HT1080 (cell line): ENCODE data around the gene ARL14EP. TPM values are rescaled to one million over a fixed set of nuclear protein-coding genes. Genes with fewer than 3 reads are reported as not detected.
A peak's percentile ranks its signal among the peaks of the same experiment; 100 is the strongest.

Experiments used
- DNase-seq: peaks from one replicate; pipeline ENCODE4 v3.0.0-alpha.2; 2015; ENCODE audit warnings: low read depth
- total RNA-seq: library from RNA; depleted of rRNA; stranded (reverse); fragments of >200 nt; shearing (Covaris generic); gene quantifications from 2 replicates; pipeline ENCODE4 v1.2.3, GENCODE V29; 2014

ARL14EP gene
- total RNA-seq, 1 experiment from 2014 or later, result 22.8 TPM

DNA sequence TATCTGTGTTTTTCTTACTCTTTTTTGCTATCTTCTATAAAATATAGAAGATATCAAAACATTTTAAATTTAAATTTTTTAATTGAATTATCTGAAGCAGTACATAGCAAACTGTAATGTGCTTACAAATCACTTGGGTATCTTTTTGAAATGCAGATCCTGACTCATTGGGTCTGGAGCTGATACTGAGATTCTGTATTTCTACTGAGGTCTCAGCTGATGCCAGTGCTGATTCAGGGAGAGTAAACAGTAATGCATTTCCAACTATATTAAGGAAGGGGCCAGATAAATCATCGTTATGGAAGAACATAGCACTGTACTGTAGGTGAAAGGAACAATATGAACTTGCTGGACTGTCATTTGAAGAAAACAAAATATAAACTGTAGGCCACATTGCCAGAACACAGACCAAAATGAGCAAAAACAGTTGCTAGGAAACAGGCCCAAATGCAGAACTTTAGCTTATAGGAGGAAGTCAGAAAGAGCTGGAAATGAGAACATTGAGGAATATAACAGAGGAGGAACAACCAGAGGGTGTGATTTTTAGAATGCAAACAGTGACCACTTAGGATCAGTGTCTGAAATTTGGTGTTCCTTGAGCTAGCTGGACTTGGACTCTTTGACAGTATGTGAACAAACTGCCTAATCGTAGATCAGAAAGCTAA, 3.3 kb downstream of the ARL14EP start:
- no peak for DNase-seq

DNA sequence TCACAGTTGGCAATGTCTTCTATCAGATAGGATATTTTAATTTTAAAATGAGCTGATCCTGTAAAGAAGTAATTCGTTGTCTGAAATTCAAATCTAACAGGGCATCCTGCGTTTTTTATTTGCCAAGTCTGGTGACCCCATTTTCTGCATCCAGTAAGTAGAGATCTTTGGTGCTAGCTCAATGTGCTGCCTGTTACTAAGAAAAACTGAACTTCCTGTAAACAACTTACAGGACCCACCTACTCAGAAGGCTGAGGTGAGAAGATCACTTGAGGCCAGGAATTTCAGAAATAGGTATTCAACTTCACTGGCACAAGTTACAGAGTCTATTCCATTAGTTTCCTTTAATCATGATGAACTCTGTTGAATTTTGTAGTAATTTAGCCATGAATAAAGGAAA, 4.0 kb downstream of the ARL14EP start:
- no peak for DNase-seq

DNA sequence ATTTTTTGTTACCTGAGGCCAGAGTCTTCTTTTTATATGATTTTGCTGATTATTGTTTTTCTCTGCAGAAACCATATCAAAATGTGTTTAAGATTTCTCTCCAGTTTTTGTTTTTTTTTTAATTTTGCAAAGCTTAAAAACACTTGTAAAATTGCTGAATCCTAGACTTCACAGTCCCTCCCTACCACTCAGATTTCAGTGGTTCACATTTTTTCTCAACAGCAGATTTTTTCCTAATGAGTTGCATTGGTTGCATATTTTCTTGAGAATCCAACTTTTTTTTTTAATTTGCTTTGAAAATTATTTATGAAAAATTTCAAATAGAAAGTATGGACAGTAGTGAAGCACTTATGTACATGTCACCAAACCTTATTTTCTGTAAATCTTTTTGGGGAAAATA, 5.8 kb downstream of the ARL14EP start:
- DNase-seq, result no peak

DNA sequence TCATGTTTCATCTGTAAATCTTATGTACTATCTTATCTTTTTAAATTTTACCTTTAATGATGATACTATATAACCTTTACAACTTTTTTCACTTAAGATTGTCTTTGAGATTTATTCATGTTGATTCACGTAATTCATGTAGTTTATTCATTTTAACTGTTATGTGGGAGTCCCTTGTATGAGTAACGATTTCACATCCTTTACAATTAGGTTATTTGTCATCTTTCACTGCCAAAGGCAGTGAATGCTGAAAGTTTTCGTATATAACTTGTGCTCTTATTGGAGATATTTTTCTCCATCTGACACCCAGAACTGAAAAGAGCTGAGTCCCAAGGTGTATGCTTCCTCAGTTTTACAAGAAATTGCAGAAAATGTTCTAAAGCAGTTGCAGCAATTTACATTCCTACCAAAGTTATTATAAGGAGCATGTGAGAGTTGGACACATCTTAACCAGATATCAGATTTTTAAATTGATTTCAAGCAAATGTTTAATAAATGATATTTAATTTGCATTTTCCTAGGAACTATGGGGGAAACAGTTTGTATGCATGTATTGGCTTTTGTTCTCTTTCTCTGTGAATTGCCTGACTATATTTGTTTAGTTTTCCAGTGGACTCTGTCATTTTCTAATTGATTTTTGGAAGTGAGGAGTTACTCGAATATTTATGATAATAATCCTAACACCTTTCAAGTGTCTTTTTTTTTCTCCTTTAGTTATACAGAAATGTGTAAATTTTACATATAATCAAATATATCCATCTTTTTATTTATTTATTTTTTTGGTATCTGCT, 6.4 kb downstream of the ARL14EP start:
- no peak for DNase-seq

DNA sequence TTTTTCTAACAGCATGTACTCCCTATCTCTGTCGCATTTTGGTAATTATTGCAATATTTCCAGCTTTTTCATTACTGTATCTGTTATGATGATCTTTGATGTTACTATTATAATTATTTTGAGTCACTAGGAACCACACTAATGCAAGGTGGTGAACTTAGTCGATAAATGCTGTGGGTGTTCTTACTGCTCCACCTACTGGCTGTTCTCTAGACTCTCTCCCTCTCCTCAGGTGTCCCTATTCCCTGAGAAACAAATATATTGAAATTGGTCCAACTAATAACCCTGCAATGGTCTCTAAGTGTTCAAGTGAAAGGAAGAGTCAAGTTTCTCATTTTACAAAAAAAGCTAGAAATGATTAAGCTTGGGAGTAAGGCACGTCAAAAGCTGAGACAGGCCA, 10.5 kb downstream of the ARL14EP start:
- peak; percentile 15 for DNase-seq

DNA sequence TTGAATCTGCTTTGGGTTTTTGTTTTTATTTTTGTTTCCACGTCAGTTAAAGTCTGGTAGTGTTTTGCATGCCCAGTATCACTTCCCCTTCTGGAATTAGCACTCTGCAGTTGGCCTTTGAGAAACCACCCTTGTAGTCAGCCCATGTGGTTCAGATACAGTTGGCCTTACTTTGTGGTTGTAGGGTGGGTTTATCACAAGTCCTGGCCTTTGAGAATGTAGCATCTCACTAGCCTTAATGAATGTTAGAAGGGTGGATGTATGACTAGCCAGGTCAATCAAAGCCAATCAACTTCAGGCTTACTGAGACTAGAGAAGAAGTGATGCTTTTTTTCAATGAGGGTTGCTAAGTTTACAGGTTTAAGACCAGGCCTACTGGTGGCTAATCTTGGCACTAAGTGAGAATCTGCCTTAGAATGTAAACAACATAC, 19.8 kb downstream of the ARL14EP start:
- DNase-seq, result no peak

DNA sequence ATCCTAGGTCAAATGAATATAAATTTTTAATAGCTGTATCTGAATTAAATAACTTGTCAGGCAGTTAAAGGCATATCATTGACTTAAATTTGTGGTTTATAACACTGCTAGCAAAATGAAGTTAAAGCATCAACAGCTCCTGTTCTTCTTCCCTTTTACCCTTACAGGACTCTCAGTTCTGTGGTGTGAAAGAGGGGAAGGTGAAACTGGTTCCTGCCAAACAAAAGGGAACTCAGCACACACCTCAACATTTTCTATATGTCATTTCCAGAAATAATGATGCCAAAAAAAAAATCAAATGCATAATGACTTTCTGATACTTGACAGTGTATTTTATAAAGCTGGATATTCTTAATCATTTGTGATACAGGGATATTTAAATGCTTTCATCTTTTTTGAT, 21.2 kb downstream of the ARL14EP start:
- no peak for DNase-seq

DNA sequence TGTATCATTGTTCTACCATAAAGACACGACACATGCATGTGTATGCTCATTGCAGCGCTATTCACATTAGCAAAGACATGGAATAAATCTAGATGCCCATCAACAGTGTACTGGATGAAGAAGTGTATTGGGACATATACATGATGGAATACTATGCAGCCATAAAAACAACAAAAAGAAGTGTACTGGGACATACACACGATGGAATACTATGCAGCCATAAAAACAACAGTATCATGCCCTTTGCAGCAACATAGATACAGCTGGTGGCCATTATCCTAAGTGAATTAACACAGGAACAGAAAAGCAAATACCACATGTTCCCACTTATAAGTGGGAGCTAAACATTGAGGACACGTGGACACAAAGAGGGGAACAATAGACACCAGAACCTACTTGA, 22.7 kb downstream of the ARL14EP start:
- no peak for DNase-seq

DNA sequence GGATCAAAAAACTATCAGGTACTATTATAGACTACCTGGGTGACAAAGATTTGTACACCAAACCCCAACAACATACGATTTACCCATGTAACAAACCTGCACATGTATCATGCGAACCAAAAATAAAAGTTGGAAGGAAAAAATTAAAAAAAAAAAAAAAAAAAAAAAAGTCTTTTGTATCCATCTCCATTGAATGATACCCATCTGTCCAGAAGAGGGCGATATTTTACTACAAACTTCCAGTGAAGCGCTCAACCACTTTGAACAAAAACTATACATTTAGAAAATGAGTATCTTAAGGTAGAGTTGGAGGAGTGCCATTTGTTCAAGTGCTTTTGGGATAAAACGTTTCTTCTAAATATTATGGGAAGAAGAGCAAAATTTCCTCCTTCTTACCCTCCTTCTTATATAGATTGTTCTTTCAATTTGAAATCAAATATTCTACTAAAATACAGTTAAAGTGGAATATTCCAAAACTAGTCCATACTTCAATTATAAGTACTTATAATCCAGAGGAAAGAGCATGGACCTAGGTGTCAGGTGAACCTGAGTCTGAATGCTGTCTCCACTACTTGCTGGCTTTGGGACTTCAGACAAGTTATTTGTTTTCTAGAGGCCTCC, 23.3 kb downstream of the ARL14EP start:
- peak; percentile 34 for DNase-seq

DNA sequence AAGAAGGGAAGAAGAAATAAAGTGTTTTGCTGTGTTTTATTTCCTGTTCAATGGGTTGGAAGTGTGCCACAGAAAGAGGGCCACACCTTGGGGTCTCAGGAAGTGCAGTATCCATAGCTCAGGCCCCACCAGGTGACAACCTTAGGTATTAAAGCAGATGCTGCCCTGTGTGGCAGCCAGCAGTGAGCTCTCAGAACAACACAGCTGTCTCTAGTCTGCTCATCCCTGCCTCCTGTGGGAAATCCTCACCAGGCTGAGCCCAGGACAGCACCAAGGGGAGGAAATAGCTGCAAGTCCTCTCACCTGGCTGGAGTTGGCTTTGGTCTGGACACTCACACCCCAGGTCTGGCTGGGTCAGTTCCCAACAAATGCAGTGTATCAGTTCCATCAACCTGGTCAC, 25.1 kb downstream of the ARL14EP start:
- DNase-seq, result no peak

DNA sequence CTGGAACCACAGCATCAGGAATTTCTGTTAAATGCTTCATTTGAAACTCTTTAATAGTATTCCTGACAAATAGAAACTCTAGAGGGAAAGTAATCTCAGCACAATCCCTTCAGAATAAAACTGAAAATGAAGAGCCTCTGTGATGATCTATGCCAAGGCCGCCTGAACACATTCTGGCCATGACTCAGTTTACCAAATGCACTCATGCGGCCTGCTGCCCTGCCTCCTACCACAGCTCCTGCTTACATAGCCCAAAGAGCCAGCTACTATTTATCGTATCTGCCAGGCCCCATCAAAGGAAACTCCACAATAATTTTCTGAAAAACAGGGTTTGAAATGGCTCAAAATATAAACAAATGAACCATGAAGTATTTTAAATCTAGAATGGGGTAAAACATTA, 27.0 kb downstream of the ARL14EP start:
- DNase-seq, result no peak

DNA sequence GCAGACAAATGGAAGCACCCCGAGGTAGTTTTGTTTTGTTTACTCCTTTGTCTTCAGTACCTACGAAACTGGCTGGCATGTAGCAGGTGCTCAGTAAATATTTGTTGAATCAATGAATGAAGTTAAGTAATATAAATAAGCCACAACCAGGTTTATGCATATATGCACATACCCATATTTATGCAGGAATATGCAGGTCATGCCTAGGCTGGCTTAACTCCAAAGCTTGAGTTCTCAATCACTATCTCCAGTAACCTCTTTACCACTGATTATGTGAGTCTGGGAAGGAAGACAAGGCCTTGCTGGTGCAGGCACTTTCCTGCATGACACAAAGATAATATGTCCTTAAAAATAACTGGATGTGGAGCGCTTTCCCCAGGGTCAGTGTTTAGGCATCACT, 27.5 kb downstream of the ARL14EP start:
- DNase-seq, result no peak

DNA sequence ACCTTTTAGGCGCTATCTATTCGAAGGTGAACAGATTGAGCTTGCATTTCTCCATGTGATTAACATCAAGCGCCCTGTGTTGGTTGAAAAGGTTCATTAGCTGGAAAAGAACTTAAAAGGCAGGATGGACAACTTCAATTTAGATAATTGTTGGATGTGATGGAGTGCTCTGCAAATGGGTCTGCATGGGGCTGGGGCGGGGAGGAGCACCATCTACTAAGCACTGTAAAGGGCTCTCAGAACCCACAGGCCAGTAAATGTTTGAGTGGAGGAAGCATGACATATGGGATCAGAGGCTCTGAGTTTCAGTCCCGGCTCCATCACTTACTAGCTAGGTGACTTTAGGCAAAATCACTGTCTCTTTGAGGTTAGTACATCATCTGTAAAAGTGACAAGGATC, 28.2 kb downstream of the ARL14EP start:
- DNase-seq, result no peak

DNA sequence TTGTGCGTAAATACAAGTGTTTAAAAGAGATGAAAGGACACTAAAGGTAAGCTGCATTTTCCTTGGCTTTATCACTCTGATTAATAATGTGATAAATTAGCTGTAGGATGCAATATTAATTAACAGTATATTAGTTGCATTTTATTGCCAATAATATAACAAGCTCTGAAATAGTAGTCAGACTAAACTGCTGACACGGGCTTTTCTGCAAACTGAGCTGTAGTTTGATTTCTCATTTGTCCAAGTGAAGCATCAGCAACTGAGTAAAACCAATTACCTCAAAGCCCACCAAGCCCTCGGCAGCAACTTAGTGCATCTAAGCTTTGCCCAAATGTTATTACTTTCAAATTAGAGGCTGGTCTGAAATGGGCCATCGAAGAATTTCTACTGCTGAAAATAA, 33.5 kb downstream of the ARL14EP start:
- DNase-seq, result no peak

DNA sequence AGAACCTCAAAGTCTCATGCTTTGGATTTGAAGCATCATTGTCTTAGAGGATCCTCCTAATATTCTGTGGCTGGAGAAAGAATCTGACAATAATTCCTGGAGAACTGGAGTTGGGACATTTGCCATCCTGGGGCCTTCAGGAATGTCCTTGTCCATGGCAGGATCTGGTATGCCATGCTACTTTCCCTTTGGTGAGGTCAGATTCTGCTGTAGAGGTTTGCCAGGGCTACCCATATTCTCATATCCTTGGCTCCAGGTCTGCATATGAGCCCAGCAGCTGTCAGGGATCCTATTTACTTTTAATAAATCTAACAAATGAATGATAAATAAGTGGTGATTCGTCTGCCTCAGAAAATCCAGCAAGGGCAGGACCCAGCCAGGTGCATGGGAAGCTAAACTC, 35.0 kb downstream of the ARL14EP start:
- DNase-seq, result no peak

DNA sequence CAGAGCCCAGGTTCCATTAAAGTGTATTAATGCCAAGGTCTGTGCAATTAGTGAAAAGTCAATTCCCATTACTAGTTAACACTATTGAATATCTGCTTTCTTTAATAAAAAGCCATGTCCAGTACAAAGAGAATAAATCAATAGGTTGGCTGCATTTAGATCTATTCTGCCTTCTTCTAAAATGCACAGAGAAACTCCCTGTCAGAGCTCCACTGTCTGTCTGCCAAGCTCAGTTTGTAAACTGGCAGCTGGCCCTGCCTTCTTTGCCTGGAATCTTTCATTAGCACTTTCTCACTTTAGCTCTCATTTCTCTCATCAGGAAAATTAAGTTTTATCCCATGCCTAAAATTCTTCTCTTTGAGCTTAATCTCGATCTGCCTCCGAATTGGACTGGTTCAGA, 35.6 kb downstream of the ARL14EP start:
- no peak for DNase-seq

DNA sequence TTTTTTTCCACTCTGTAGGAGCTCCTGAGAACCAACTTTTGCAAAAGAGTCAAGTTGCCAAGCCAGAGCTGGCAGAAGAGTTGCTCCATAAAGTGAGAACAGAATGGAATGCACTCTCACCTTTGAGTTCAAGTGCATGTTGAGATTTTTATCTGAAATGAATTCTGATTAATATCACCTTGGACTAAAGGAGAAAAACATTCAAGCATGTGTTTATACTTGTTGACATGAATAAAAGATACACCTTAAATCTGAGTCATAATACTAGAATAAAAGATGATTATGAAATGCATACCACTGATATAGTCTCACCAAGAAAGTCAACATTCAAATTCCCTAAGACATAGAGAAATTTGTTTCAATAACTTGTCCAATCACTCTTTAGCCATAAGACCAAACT, 37.8 kb downstream of the ARL14EP start:
- DNase-seq, result no peak

DNA sequence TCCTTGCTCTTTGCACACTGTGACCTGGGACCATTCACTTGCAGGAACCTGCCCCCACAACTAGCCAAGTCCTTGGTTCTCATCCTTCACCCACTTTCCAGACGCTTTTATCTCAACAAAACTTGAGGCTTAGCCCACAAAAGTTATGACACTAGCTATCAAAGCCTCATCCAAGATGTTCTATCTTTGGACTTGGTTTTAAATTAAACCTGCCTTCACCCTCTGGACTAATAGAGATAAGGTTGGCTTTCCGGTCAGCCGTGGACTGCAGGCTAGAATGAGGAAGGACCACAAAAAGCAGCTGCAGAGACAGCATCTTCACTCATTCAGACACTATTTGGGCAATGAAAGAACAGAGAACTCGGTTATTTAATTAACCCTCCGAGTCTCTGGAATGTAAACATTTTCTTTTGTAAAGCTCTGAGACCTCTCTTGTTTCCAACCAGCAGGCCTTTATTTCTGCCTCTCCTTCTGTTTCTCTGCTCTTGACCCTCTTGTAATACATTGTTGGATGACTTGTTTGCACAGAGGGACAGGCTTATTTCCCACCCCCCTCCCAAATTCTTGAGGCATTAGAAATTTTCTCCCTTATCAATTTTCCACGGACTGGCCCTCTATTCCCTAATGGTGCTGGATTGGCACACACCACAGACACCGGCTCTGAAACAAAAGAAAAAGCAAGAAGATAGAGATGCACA, 41.4 kb downstream of the ARL14EP start:
- DNase-seq, result no peak

DNA sequence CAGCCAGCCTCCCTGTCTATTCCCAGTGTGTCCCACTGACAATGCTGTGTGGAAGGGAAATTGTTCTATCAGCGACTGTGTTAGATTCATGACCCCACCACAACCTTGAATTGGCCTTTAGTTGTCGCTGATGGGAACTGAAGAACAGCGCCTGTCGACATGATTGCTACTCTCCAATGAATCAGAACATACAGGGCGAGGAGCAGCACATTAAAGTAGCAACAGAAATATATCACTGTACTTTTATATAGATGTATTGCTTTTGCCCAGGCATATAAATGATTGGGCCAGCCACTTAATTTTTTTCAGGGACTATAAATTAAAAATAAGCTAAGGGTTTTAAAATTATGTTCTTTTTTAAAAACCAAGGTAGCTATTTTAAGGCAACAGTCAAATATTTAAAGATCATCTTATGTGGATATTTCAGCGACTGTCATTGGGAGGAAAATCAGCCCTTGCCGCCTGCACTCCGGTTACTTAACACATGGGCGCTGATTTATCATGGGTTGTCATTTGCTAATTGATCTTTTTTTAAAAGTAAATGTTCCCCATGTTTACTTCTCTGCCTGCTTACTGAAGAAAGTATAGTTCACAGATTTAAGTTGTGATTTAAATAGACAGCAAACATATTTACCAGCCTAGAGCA, 42.1 kb downstream of the ARL14EP start:
- DNase-seq, result no peak

DNA sequence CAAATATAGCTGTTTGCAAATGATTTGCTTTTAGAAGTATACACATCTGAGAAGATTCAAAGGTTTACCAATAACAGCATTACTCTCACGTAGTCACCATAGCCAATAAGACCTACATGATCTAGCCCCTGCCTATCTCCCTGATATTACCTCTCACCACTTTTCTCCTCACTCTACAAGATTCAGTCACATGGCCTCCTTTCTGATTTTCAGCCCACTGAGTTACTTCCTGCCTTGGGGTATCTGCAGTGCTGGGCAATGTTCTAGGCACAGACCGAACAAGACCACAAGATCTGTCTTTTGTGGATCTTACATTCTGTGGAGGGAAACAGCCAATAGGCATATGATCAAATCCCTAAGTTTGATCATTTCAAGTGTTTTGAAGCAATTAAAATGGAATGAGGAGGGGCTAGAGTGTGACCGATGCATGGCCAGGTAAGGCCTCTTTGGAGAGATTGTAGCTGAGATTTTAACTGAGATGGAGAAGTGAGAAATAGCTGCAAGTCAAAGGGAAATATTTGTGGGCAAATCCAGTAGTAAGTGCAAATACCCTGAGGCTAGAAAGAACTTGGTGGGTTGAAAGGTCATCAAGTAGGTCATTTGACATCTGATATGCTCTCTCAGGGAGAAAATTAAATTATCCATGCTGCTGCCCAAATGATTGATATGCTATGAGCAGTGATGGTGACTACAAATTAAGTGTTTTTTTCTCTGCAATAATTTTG, 43.1 kb downstream of the ARL14EP start:
- DNase-seq, result no peak

DNA sequence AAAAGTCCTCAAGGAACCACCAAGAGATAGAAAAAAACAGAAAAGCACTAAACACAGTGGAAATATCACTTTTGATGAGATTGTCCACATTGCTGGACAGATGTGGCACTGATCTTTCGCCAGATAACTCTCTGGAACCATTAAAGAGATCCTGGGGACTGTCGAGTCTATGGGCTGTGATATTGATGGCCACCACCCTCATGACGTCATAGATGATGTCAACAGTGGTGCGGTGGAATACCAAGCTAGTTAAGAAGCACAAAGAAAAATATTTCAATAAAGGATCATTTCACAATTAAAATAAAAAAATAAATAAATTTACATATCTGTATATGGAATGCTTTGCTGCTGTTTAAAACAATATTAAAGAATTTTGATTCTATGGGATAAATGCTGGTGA, 45.5 kb downstream of the ARL14EP start:
- no peak for DNase-seq
